IMR-90 (cell line): ENCODE data around the gene ALOX5AP.

Experiments used
- CEBPB ChIP-seq: IDR thresholded peaks from 2 replicates; pipeline ENCODE4 v1.6.1; 2012; ENCODE audit warnings: low read depth, low read length, improper control_type of control experiment
- CTCF ChIP-seq: conservative IDR thresholded peaks from 2 replicates; pipeline ENCODE4 v1.5.1; 2012; ENCODE audit warnings: mild to moderate bottlenecking, low read depth, low read length, improper control_type of control experiment
- POLR2A ChIP-seq: IDR thresholded peaks from 2 replicates; pipeline ENCODE4 v1.6.1; 2012; ENCODE audit warnings: mild to moderate bottlenecking, low read depth, low read length
- RAD21 ChIP-seq: IDR thresholded peaks from 2 replicates; pipeline ENCODE4 v1.6.1; 2012; ENCODE audit warnings: low read length, improper control_type of control experiment

DNA sequence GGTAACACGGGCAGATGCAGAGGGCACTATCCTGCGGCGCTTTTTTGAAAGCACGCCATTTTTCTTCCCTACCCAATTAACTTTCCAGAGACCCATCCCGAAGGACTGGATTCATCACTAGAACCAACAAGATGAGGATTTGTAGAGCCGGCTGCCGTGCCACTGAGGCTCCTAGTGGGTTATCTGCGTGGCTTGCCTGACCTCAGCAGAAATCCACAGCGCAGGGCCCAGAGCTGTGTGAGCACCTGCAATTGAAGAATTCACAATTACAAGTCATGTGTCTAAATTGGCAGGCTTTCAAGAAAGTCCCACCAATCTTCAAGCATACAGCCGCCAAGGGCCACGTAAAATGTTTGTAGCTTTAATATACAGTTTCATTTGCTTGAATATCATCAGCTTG lies 75.5 kb downstream of the ALOX5AP start:
- TF ChIP-seq CTCF (no peak), CEBPB (no peak), POLR2A (no peak), RAD21 (no peak)
